SK-N-MC (cell line): ENCODE data around the gene RO60.

Experiments
- DNase-seq: peaks from one replicate; pipeline ENCODE4 v3.0.0-alpha.2; 2011; ENCODE audit warnings: low read depth, low spot score
- H3K27ac ChIP-seq: fragments of 200-600 bp; sonication (generic); 2 replicates; pipeline ENCODE4 v1.5.1; 2016; ENCODE audit warnings: mixed run types
- H3K36me3 ChIP-seq: fragments of 200-600 bp; sonication (generic); 2 replicates; pipeline ENCODE4 v1.6.1; 2017; ENCODE audit warnings: antibody characterized with exemption, low read length, mixed read lengths; ENCODE audit not compliant: insufficient read depth
- H3K4me3 ChIP-seq: fragments of 200-600 bp; sonication (generic); 2 replicates; pipeline ENCODE4 v1.5.1; 2016
- H3K9ac ChIP-seq: fragments of 200-600 bp; sonication (generic); 2 replicates; pipeline ENCODE4 v1.8.0; 2017; ENCODE audit warnings: mixed run types, mixed read lengths; ENCODE audit not compliant: insufficient read length
- H3K9me3 ChIP-seq: fragments of 200-600 bp; sonication (generic); 2 replicates; pipeline ENCODE4 v1.6.1; 2017; ENCODE audit warnings: low read depth, mild to moderate bottlenecking, antibody characterized with exemption, low read length, moderate library complexity, mixed read lengths
- EZH2 ChIP-seq: fragments of 200-600 bp; sonication (generic); IDR thresholded peaks from one replicate; pipeline ENCODE4 v1.6.1; 2017; ENCODE audit warnings: antibody characterized with exemption
- FOXP2 ChIP-seq: optimal IDR thresholded peaks from 2 replicates; pipeline ENCODE3; 2011; ENCODE audit warnings: mild to moderate bottlenecking, moderate library complexity; ENCODE audit not compliant: insufficient read depth; ENCODE audit errors: extremely low read length, control extremely low read depth
- POLR2AphosphoS5 ChIP-seq: IDR thresholded peaks from 2 replicates; pipeline ENCODE4 v1.6.1; 2012; ENCODE audit warnings: mild to moderate bottlenecking, low read depth, low read length, borderline replicate concordance

Gene RO60

GRCh38 chr1:193069748-193070385 is 10.5 kb downstream of the RO60 start:
- Histone ChIP-seq H3K36me3 (peaks cover 32% of the 10 kb centered on the region), H3K9ac (no peak overlapping the region), H3K27ac (peak overlapping the region; percentile 74), H3K9me3 (no peaks in the 10 kb centered on the region), H3K4me3 (peak overlapping the region; percentile 5; the same call in 1 of the 2 replicates)
- TF ChIP-seq POLR2AphosphoS5 (no peak), FOXP2 (no peak), EZH2 (no peak)
- DNase-seq: no peak

GRCh38 chr1:193070386-193070753 is 11.0 kb downstream of the RO60 start:
- Histone ChIP-seq H3K9ac (no peak overlapping the region), H3K27ac (peak overlapping the region; percentile 74), H3K4me3 (peak overlapping the region; percentile 5; the same call in 1 of the 2 replicates), H3K36me3 (peaks cover 34% of the 10 kb centered on the region), H3K9me3 (no peaks in the 10 kb centered on the region)
- DNase-seq: no peak
- TF ChIP-seq FOXP2 (no peak), POLR2AphosphoS5 (no peak), EZH2 (no peak)

- Histone ChIP-seq H3K4me3 (0 out of 2 replicates have a peak overlapping the region, but pooled peaks have one; percentile 36), H3K9ac (no peak overlapping the region), H3K36me3 (peaks cover 39% of the 10 kb centered on the region), H3K27ac (peak overlapping the region; percentile 74), H3K9me3 (no peaks in the 10 kb centered on the region)
- no peak for TF ChIP-seq FOXP2
- TF ChIP-seq POLR2AphosphoS5: no peak
- TF ChIP-seq EZH2: no peak
- DNase-seq: no peak
These were observed 11.5 kb downstream of the RO60 start for GRCh38 chr1:193070942-193071341.

- TF ChIP-seq EZH2: no peak
- TF ChIP-seq FOXP2: no peak
- TF ChIP-seq POLR2AphosphoS5: no peak
- Histone ChIP-seq H3K9ac (no peak overlapping the region), H3K9me3 (peaks cover 23% of the 10 kb centered on the region), H3K4me3 (no peak overlapping the region), H3K27ac (no peak overlapping the region), H3K36me3 (peaks cover 83% of the 10 kb centered on the region)
- no peak for DNase-seq
These were observed 18.6 kb downstream of the RO60 start for GRCh38 chr1:193077991-193078390.

GRCh38 chr1:193079187-193079586 is 19.8 kb downstream of the RO60 start:
- Histone ChIP-seq H3K9ac (no peak overlapping the region), H3K36me3 (peaks cover 89% of the 10 kb centered on the region), H3K9me3 (peaks cover 23% of the 10 kb centered on the region), H3K27ac (no peak overlapping the region), H3K4me3 (no peak overlapping the region)
- no peak for DNase-seq
- TF ChIP-seq POLR2AphosphoS5 (no peak), EZH2 (no peak), FOXP2 (no peak)

- Histone ChIP-seq H3K9ac (no peak overlapping the region), H3K27ac (no peak overlapping the region), H3K36me3 (peaks cover 78% of the 10 kb centered on the region), H3K9me3 (peaks cover 3% of the 10 kb centered on the region; the same call in 1 of the 2 replicates), H3K4me3 (no peak overlapping the region)
- TF ChIP-seq FOXP2 (no peak), EZH2 (no peak), POLR2AphosphoS5 (no peak)
- DNase-seq: no peak
These were observed 24.1 kb downstream of the RO60 start for GRCh38 chr1:193083365-193084088.

GRCh38 chr1:193085263-193085662 is 25.9 kb downstream of the RO60 start:
- no peaks in the 10 kb centered on the region for H3K9me3 ChIP-seq
- DNase-seq: no peak
- no peak overlapping the region for H3K4me3 ChIP-seq
- no peak overlapping the region for H3K9ac ChIP-seq
- no peak for TF ChIP-seq POLR2AphosphoS5
- no peak for TF ChIP-seq FOXP2
- no peak for TF ChIP-seq EZH2
- peaks cover 76% of the 10 kb centered on the region for H3K36me3 ChIP-seq
- H3K27ac ChIP-seq: no peak overlapping the region; the same call in 1 of the 2 replicates

GRCh38 chr1:193086342-193086741 is 26.9 kb downstream of the RO60 start:
- Histone ChIP-seq H3K4me3 (no peak overlapping the region), H3K36me3 (peaks cover 75% of the 10 kb centered on the region), H3K9ac (no peak overlapping the region), H3K9me3 (no peaks in the 10 kb centered on the region), H3K27ac (no peak overlapping the region)
- TF ChIP-seq EZH2 (no peak), POLR2AphosphoS5 (no peak), FOXP2 (no peak)
- DNase-seq: no peak

GRCh38 chr1:193087893-193088292 is 28.5 kb downstream of the RO60 start:
- Histone ChIP-seq H3K4me3 (no peak overlapping the region), H3K9me3 (no peaks in the 10 kb centered on the region), H3K27ac (0 out of 2 replicates have a peak overlapping the region, but pooled peaks have one; percentile 12), H3K36me3 (peaks cover 61% of the 10 kb centered on the region), H3K9ac (no peak overlapping the region)
- DNase-seq: no peak
- TF ChIP-seq POLR2AphosphoS5: no peak
- TF ChIP-seq EZH2: no peak
- no peak for TF ChIP-seq FOXP2
